GM21528 (cell line): ENCODE results near the gene PTPN14.
A peak's percentile ranks its signal among the peaks of the same experiment; 100 is the strongest.

Experiments
- ATAC-seq: cut with Tn5 transposase; IDR thresholded peaks from one replicate; pipeline ENCODE4 v1.9.1; 2021; ENCODE audit warnings: mild to moderate bottlenecking, moderate library complexity; ENCODE audit not compliant: unreplicated experiment, low FRiP score

The PTPN14 gene

DNA sequence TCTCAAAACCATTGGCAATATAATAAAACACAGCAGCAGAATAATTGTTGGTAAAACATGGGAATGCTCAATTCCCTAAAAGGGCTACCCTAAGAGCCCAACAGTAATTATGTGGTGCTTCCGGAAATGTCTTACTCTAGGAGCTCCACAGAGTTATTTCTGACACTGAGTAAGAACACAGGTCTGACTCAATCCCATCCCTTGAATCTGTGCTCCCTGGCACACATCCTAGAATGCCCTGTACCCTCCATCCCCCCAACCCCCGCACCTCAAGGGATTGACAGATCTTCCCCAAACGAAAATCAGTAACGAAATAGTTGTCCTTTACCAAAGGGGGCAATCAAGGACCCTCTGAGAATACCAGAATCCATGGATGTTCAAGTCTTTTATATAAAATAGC is 198.6 kb downstream of the PTPN14 start:
- ATAC-seq, result no peak

DNA sequence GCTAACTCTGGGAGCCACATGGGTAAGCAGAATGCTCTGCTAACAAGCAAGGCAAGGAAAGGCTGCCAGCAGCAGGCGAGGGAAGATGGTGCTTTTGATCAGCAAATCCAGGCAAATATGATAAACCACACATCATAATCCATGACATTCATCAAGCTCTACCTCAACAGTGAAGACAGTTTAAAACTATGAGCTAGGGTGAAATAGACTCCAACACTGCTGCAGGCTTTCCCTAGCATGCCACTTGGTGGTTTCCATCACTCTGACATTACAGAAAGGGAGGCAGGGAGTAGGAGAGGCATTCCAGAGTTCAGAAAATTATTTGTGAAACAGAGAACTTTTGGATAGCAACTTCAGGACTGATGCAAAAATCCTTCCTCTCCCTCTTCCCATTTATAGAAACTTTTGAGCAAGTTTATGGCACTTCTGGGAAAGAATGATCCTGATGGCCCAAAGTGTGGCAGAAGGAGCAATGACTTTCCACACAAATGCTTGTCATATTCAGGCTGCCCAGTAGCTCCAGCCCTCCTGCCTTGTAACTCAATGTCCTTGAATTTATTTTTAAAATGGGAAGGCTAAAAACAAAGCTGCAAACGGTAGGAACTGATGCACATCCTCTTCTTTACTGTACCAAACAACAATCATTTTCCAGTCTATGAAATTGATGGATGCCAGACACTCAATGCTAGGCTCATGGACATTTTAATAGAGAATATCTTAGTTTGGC is 199.7 kb downstream of the PTPN14 start:
- no peak for ATAC-seq

DNA sequence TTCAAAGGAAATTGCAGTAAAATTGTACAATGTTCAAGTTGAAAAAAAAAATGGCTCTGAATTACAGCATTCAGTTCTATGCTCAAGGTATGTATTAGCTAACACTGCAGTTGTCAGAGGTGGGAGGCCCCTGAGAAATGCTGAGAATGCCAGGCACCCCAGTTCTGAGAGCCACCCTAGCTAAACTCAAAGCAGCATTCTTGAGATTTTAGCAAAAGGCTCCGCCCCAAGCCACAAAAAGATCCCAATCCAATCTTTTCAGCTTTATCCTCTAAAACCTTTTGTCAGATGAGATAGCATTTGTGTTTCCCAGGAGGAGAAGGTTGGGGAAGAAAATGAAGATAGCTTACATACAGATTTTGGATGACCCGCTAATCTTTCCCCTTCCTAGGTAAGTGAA is 201.6 kb downstream of the PTPN14 start:
- no peak for ATAC-seq

DNA sequence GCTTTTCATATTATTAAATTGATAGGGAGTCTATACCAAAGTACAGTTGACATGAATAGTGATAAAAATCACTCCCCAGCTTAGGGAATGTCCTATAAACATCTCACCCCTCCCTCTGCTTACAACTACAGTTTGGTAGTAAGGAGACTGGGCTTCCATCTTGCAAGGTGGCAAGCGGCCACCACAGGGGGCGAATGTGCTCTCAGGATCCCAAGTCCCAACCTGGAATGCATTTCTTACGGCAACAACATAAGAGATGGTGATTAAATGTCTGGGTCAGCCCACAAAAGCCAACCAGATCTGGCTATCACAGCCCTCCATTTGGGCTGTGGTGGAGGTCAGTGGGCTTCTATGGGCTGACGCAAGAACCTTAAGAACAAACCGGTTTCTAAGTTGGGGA is 202.4 kb downstream of the PTPN14 start:
- ATAC-seq, result no peak

GRCh38 chr1:214344897-214345296 is 206.5 kb downstream of the PTPN14 start:
- ATAC-seq, result no peak

DNA sequence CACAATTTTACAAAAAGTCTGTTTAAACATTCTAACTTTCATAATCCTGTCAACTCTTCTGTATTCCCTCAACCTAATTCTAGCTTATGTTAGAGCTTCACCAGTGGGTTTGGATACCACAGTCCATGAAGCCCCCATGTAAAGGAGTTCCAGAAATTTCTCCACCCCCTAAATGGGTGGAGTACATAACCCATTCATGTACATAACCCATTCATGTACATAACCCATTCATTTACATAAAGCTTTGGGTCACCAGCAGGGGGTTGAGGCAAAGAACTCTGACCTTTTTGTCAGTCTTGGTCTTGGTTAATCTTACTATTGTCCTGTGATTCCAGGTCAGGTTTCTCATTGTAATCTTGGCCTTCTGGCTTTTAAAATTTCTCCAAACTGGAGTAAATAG is 208.9 kb downstream of the PTPN14 start:
- no peak for ATAC-seq

GRCh38 chr1:214341932-214342331 is 209.5 kb downstream of the PTPN14 start:
- ATAC-seq, result no peak

- ATAC-seq, result no peak
Measured at GRCh38 chr1:214341459-214341858, 209.9 kb downstream of the PTPN14 start.

DNA sequence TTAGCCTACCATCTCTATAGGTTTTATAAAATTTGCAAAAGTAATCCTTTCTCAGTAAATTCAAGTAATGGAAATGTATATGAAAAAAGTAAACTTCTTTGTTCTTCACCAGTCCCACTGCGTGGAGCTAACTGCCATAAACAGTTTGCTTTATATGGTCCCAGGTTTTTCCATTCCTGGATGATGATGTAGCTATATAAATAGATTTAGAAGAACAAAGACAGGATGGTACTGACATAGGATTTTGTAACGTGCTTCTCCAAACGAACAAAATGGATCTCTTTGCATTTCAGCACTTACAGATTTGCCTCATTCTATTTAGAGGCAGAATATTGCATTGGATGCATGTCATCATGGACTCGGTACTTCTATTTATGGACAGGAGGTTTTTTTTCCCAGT is 213.2 kb downstream of the PTPN14 start:
- ATAC-seq, result no peak

GRCh38 chr1:214337511-214337910 is 213.9 kb downstream of the PTPN14 start:
- ATAC-seq, result no peak

- no peak for ATAC-seq
Measured at GRCh38 chr1:214337015-214337414, 214.4 kb downstream of the PTPN14 start.

DNA sequence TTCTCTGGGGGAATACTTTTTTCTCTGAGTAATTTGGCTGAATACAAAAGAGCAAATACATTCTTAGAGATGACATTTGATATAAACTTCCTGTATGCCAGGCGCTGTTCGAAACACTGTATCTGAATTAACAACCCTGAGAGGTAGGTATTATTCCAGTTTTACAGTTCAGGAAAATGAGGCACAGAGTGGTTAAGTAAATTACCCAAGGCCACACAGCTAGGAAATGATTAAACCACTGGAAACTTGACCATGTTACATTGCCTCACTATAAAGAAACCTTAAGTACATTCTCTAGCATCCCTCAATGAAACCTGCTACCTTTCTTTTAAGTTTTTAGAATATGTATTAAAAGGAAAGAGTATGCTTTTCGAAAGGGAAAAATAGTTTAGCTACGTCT is 215.8 kb downstream of the PTPN14 start:
- no peak for ATAC-seq

GRCh38 chr1:214332946-214333798 is 218.2 kb downstream of the PTPN14 start:
- ATAC-seq, result no peak

DNA sequence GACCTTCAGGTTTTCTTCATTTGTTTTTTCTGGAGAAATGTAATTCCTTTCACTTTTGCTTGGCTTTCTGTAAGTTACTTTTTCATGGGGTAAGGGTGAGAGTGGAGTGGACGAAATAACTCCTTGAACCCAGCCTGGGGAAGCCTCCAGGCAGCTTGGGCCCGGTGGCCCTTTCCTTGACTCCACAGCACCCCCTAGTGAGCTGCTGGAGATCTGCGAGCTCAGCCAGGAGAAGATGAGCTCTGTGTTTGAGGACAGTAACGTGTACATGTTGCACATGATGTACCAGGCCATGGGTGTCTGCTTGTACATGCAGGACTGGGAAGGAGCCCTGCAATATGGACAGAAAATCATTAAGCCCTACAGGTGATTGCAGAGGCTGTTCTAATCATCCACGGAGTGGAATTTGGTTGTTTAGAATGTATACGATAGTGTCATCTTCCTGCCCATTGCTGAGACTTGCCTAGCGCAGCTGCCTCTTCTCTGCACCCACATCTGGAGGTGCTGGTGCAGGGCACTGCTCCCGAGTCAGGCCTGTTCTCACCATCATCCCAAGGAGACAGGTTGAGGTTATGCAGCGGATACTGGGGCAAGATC is 219.5 kb downstream of the PTPN14 start:
- ATAC-seq, result no peak

DNA sequence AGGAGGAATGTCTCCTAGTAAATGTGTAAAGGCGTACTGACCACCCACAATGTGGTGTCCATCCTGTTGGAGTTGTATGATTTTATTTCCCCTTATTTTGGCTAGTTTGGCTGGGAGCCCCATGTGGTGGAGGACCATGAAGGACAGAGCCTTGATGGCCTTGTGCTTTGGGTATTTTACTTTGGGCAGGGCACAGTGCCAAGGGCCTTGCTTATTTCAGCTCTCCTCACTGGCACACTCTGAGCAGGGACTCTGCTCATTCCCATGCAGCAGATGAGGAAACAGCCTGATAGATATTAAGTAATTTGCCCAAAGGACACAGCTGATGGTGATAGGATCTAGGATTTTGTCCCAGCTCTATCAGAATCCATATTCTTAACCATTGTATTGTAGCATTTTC is 220.2 kb downstream of the PTPN14 start:
- no peak for ATAC-seq

DNA sequence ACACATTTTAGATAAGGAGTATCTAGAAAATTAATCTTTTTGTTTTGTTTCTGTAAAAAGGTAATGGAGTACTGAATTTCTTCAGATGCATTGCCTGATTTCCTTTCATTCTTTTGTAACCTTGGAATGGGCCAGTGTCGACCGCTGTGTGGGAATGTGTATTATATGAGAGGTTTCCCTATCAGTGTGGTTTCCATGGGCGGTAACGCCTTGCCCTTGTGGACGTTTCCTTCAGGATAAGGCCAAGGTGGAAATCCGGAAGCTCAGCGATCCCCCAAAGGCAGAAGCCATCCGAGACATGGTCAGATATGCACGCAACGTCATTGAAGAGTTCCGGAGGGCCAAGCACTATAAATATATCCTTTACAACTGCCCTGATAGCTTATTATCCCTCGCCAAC is 220.7 kb downstream of the PTPN14 start:
- no peak for ATAC-seq

- no peak for ATAC-seq
Measured at GRCh38 chr1:214330222-214330621, 221.2 kb downstream of the PTPN14 start.

GRCh38 chr1:214329470-214330220 is 221.8 kb downstream of the PTPN14 start:
- ATAC-seq, result no peak

DNA sequence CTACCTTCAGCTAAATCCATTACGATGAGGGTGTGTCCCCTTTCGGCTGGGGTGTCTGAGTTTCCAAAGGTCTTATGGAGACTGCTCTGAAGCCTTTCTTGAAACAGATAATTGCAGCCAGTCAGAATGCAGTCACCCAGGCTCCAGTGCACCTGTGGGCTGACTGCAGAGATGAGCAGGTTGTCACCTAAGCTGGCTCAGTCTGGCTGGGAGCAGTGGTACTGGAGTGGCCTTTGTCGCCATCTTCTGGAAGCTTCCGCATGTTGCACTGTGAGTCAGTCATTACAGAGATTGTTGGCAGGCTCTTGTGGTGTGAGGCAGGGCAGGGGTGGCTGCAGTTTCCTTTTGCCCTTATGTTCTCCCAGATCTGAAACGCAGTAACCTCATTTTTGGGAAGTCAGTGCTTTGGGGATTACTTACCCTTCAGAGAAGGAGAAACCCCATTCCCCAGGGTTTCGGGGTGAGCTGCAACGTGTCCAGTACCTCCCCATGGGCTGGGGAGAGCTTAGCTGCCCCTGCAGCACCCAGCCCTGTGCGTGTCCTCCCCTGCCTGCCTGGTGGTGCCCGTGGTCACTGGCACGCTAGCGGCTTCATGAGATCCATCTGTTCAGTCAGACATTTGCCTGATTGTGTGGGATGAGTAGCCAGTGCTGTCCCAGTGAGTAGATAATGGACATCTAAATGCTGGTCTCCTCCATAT is 222.5 kb downstream of the PTPN14 start:
- peak; percentile 95 for ATAC-seq

DNA sequence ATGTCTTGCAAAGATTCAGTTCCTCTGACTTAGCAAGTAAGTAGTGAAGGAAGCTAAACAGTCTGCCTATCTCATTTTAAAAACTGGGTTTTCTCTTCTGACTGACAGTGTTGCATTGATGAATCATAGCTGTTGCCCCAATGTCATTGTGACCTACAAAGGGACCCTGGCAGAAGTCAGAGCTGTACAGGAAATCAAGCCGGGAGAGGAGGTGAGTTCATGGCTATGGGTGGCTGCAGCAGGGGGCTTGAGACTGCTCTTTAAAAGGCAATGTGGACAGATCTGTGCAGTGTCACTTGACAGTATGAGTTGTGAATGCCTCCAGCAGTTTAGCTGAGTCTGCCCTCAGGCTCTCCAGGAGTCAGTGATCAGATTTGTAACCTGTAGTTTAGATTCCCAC is 223.9 kb downstream of the PTPN14 start:
- ATAC-seq, result no peak
